ENCODE measurements around the gene UBE3B.

The UBE3B gene

GRCh38 chr12:109497675-109498074, 20.2 kb downstream of the UBE3B start:
- no peak for DNase-seq

- DNase-seq = no peak
These were observed 23.2 kb downstream of the UBE3B start for GRCh38 chr12:109500406-109501185.

- DNase-seq = no peak
These were observed 23.9 kb downstream of the UBE3B start for GRCh38 chr12:109501299-109501698.

- no peak for DNase-seq
These were observed 24.9 kb downstream of the UBE3B start for GRCh38 chr12:109502332-109502731.

GRCh38 chr12:109503611-109504010, 26.2 kb downstream of the UBE3B start:
- DNase-seq = no peak

DNA sequence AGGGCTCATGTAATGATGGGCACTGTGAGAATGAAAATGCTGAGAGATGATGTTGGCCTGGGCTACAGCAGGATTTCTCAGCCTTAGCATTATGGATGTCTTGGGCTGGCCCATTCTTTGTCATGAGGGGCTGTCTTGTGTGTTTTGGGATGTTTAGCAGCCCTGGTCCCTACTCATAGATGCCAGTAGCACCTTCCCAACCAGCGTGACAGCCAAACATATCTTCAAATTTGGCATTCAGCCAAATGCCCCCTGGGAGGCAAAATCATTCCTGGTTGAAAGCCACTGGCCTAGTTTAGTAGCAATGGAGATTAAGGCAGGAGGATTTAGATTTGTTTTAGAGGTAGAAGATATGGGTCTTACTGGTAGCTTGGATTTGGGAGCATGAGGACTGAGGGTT, 26.6 kb downstream of the UBE3B start:
- no peak for DNase-seq

GRCh38 chr12:109510196-109510595, 32.8 kb downstream of the UBE3B start:
- no peak for DNase-seq

DNA sequence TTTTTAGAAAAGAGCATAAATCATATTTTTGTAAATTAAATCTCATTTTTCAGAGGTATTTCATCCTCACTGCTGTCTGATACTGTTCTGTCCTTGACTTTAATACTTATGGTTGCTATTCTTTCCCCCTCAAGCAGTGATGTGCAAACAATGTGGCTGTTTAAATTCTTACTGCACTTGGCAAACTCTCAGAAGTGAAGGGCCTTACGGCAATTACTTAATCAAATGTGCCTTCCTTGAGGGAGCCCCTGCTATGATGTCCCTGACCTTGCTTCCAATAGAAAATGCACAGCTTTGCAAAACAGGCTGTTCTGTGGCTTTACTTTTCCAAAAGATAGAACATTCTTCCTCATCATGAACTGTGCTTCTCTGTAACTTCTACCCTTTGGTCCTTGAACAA, 35.2 kb downstream of the UBE3B start:
- DNase-seq = no peak

GRCh38 chr12:109513051-109513450, 35.6 kb downstream of the UBE3B start:
- no peak for DNase-seq

DNA sequence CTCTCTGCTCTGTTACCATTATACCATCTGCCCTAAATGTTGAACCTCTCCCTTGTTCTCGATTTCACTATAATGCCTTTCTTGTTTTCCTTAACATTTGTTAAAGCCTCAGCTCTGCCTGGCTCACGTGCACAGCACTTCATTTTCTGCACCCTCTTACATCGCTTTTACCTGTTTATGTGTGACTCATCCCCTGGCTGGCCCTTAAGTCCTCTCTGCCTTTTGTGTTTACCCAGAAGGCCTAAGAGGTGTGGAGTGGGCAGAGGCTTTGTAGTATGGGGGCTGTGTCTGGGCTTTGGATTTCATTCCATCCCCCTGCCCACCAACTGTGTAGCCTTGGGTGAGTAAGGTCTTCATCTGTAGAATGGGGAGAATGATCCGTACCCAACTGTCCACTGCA, 36.5 kb downstream of the UBE3B start:
- DNase-seq = no peak

GRCh38 chr12:109517619-109518018, 40.2 kb downstream of the UBE3B start:
- DNase-seq = no peak

DNA sequence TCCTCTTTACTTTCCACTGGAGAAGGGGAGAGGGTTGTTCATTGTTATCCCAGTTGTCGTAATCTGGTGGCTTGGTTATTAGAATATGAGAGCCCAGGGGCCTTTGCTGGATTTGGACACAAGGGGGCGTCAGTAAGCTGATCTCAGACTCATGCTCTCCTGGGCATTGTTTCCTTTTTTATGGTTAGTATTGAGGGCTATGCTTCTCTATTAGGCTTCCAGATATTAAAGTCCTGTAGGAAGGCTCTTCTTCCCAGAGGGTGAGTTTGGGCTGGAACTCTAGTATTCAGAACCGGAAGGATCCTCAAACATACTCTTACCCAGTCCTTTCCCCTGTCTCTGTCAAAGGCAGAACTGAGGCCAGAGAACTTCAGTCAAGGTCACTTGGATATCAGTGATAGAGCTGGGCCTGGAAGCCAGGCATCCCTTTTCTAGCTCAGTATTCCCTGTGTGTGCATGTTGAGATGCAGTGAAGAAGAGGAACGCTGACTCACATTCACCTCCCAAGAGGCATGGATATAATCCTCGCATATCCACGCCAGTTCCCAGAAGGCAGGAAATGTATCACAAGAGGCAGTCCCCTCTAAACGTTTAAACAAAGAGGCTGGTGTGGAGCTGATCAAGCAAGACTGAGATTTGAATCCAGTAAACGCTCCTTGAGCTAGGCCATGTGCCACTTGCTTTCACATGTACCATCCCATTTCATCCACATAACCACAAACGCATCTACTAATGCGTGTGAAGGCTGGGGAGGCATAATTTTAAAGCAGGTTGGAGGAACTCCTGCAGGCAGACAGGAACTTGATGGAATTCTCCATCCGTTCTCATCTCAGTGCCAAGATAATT, 41.6 kb downstream of the UBE3B start:
- DNase-seq = peak; percentile 49 to 64

- no peak for DNase-seq
These were observed 42.4 kb downstream of the UBE3B start for GRCh38 chr12:109519787-109520186.

GRCh38 chr12:109521831-109522230, 44.4 kb downstream of the UBE3B start:
- DNase-seq = no peak

DNA sequence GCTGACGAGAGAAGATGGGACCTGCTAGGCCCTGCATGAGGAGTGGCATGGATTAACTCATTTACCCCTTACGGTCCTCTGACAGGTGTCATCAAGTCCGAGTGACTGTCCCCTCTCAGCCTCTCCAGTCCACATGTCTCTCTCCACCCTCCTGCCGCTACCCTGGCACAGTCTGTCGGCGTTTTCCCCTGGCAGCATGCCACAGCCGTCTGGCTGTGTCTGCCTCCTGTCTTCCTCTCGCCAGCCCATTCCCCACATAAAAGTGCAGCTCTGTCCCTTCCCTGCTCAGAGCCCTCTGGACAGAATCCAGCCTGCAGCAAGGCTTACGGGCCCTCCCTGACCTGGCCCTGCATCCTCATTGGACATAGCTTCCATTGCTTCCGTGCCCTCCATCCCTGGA, 45.6 kb downstream of the UBE3B start:
- DNase-seq = no peak

DNA sequence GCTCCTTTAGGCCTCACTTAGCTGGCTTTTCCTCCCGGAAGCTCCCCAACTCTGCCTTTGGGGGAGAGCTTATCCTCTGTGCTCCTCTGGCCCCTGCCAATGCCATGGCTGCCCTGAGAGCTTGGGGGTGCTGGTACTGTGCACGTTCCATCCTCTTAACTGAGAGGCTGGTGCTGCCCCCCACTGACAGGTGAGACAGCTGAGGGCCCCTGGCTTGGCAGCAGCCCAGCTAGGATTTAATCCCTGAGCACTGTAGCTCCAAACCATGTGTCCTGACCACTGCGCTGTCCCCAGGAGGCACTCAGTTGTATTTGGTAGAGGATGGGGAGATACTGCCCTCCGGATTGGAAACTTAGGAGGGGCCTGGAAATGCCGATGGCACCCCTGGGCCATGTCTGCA, 46.1 kb downstream of the UBE3B start:
- DNase-seq = no peak

DNA sequence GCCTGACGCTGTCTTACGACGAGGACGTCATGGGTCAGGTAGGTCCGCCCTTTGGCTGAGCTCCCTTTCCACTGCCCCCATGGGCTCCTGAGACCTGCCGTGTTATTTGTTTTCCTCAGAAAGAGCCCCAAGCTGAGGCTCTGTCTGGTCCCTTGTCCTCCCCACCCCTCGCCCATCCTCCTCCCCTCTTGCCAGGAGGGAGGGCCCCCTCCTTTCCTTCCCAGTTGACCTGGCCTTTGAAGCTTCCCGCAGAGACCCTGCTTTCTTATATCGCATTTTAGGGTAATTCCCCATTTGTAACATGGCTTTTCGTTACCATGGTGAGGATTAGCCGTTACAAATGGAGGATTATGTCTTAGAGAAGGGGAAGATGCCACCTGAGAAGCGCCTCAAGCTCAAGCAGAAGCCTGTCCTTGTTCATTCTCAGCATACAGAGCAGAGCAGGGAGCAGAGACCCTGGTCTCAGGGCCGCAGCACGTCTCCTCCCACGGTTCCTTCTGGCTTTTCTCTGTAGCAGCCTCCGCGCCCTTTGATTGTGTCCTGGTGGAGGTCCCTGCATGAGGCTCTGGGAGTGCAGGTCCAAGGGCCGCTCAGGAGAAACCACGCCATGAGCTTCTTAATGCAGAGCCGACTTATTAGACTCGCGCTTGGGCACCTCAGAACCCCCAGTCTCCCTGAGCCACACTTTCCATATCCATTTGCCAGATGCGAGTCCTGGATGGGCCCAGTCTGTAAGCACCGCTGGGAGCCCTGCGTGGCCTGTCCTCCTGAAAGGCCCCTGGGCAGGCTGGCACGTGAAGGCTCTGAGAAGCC, 47.2 kb downstream of the UBE3B start:
- DNase-seq = no peak

DNA sequence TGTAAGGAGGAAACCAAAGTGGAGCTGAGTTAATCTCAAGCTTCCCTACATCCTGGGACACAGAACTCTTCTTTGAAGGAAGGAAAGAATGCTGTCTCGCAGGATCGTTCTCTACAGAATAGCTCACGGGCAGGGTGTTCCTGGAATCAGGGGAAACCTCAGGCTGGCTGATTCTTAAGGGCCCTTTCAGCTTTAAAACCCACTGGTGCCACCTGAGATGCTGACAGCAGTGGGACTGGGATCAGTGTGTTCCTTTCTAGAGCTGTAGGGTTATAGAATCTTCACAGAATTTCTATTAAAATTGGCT, 47.8 kb downstream of the UBE3B start:
- no peak for DNase-seq

- no peak for DNase-seq
These were observed 50.2 kb downstream of the UBE3B start for GRCh38 chr12:109527489-109528123.

DNA sequence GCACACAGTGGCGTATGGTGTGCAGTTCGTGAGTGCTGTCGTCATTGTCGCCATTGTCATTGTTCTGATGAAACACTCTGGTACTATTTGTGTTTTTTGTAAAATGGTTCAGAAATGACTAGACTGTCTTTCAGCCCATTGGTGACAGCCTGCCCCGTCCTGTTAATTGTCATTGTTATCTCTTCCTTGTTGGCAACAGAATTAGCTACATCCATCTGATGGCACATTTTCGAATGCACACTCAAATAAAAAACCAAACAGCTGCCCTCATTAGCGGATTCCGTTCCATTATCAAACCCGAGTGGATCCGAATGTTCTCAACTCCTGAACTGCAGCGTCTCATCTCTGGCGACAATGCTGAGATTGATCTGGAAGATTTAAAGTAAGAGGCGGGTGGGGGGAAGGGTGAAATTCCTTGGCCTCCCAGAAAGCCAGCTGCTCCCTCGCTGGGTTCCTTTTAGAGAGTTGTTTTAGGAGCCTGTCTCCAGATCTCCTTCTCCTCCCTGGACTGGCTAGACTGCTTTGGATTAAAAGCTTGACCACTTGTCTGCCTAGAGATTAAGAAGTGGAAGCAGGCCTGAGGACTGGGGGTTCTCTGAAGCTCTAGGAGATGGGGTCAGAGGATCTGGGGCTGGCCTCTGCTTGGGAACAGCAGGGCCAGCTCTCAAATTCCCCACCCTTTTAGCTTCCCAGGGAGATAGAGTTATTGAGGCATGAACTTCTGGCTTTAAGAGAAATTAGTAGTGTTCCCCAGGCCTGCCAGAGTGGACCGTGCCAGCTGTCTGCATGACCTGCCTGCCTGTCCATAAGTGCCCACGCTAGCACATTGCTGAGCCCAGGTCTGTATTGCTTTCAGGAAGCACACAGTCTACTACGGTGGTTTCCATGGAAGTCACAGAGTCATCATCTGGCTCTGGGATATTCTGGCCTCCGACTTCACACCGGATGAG, 52.5 kb downstream of the UBE3B start:
- no peak for DNase-seq

GRCh38 chr12:109531411-109531810, 54.0 kb downstream of the UBE3B start:
- no peak for DNase-seq

Measured in inflammatory macrophage (primary cell).